Measurements from ENCODE around the gene NUDT14. TPM values are rescaled to one million over a fixed set of nuclear protein-coding genes. Genes with fewer than 3 reads are reported as not detected.

NUDT14 gene
- total RNA-seq, 4 donors from 2014 or later = 12.9 to 19.4 (median 15.7) TPM

GRCh38 chr14:105141486-105142281, 39.4 kb downstream of the NUDT14 start:
- WGBS, 2 donors = 91 to 92% methylated on average over 41 to 43 of the region's 43 CpGs
- DNase-seq (ENCODE audit: low spot score in 2 of 2) = peak in 1 of 2 donors; percentile 81

GRCh38 chr14:105141026-105141425, 40.1 kb downstream of the NUDT14 start:
- no peak for TF ChIP-seq POLR2A (IDR thresholded peaks at IDR 0.05)
- TF ChIP-seq CTCF (IDR thresholded peaks at IDR 0.05) = no peak
- WGBS, 2 donors = 76 to 84% methylated on average over 6 of the region's 6 CpGs
- intact Hi-C loops (cut with DNase I; ENCODE audit: low total_unique reads) = no loop called here
- H3K4me3 ChIP-seq (ENCODE audit: low read depth, poor library complexity, severe bottlenecking) = no peak overlapping the region
- peak in 1 of 2 donors; percentile 63 for DNase-seq (ENCODE audit: low spot score in 2 of 2)

More at GRCh38 chr14:105141486-105142281, 39.4 kb downstream of the NUDT14 start:
- intact Hi-C loops (cut with DNase I; ENCODE audit: low total_unique reads) = no loop called here
- no peak overlapping the region for H3K4me3 ChIP-seq (ENCODE audit: low read depth, poor library complexity, severe bottlenecking)
- TF ChIP-seq POLR2A (IDR thresholded peaks at IDR 0.05) = no peak
- TF ChIP-seq CTCF (IDR thresholded peaks at IDR 0.05) = no peak

- H3K4me3 ChIP-seq (ENCODE audit: low read depth, poor library complexity, severe bottlenecking) = no peak overlapping the region
- peak in 1 of 2 donors; percentile 83 for DNase-seq (ENCODE audit: low spot score in 2 of 2)
- 92% methylated on average over 7 of the region's 7 CpGs for WGBS, 2 donors
- intact Hi-C loops (cut with DNase I; ENCODE audit: low total_unique reads) = no loop called here
- TF ChIP-seq CTCF (IDR thresholded peaks at IDR 0.05) (no peak), POLR2A (IDR thresholded peaks at IDR 0.05) (no peak)
These were observed 40.5 kb downstream of the NUDT14 start for GRCh38 chr14:105140581-105140980.

GRCh38 chr14:105139831-105140239, 41.3 kb downstream of the NUDT14 start:
- 95 to 98% methylated on average over 3 to 5 of the region's 5 CpGs for WGBS, 2 donors
- TF ChIP-seq CTCF (IDR thresholded peaks at IDR 0.05) (no peak), POLR2A (IDR thresholded peaks at IDR 0.05) (no peak)
- intact Hi-C loops (cut with DNase I; ENCODE audit: low total_unique reads) = no loop called here
- no peak overlapping the region for H3K4me3 ChIP-seq (ENCODE audit: low read depth, poor library complexity, severe bottlenecking)
- no peak for DNase-seq (ENCODE audit: low spot score in 2 of 2)

- 94 to 98% methylated on average over 5 to 7 of the region's 10 CpGs for WGBS, 2 donors
- TF ChIP-seq CTCF (IDR thresholded peaks at IDR 0.05) (no peak), POLR2A (IDR thresholded peaks at IDR 0.05) (no peak)
- intact Hi-C loops (cut with DNase I; ENCODE audit: low total_unique reads) = no loop called here
- no peak overlapping the region for H3K4me3 ChIP-seq (ENCODE audit: low read depth, poor library complexity, severe bottlenecking)
- peak in 1 of 2 donors; percentile 65 for DNase-seq (ENCODE audit: low spot score in 2 of 2)
These were observed 41.8 kb downstream of the NUDT14 start for GRCh38 chr14:105139212-105139825.

All from lower leg skin (tissue), 4 donors.